Thyroid gland (tissue), 4 donors: ENCODE data around the gene NTN3. TPM values are rescaled to one million over a fixed set of nuclear protein-coding genes. Genes with fewer than 3 reads are reported as not detected.

Source experiments
- DNase-seq, 2 donors: peaks; one replicate each; pipeline ENCODE4 v3.0.0-alpha.2; 2019
- H3K27ac ChIP-seq, 3 donors: fragments of 200-600 bp; sonication (generic); 1 replicate in 2 of 3; 2 replicates in 1 of 3; pipeline ENCODE4 v1.5.1; 2016 to 2019; ENCODE audit warnings: mild to moderate bottlenecking in 1 of 3, moderate library complexity in 1 of 3
- H3K27me3 ChIP-seq: fragments of 200-600 bp; sonication (generic); one replicate; pipeline ENCODE4 v1.5.1; 2019
- H3K36me3 ChIP-seq, 2 donors: fragments of 200-600 bp; sonication (generic); one replicate each; pipeline ENCODE4 v1.5.1; 2016 to 2019
- H3K4me1 ChIP-seq, 2 donors: fragments of 200-600 bp; sonication (generic); one replicate each; pipeline ENCODE4 v1.5.1; 2017 to 2019
- H3K4me3 ChIP-seq, 3 donors: fragments of 200-600 bp; sonication (generic); replicated peaks in 1 of 3; 1 replicate in 2 of 3; 2 replicates in 1 of 3; pipeline ENCODE4 v1.5.1; 2016; ENCODE audit warnings: mild to moderate bottlenecking in 1 of 3
- H3K9me3 ChIP-seq: fragments of 200-600 bp; sonication (generic); one replicate; pipeline ENCODE4 v1.5.1; 2017
- POLR2A ChIP-seq, 2 donors: fragments of 450-650 bp; IDR thresholded peaks; one replicate each; pipeline ENCODE4 v1.6.1; 2017; ENCODE audit warnings: antibody characterized with exemption in 2 of 2, mild to moderate bottlenecking in 2 of 2, moderate library complexity in 1 of 2
- WGBS, 2 donors: methylation state at CpG; one replicate each; pipeline ENCODE4 v1.1.5; 2017; 5-methylcytosine and 5-hydroxymethylcytosine counted together
- intact Hi-C: fragments of 100-400 bp; cut with DNase I; formaldehyde crosslinking; loops from one replicate; pipeline ENCODE4 v1.15.1; 2023
- total RNA-seq, 4 donors: library from RNA; depleted of rRNA; stranded (reverse); fragments of >200 nt; gene quantifications; one replicate each; pipeline ENCODE4 v1.2.3, GENCODE V29; 2016
- TF ChIP-seq, protein P1 (sequence below), 6 experiments: fragments of 200-600 bp in 3 of 6; fragments of 450-650 bp in 3 of 6; sonication (generic) in 3 of 6; IDR thresholded peaks; one replicate each; pipeline ENCODE4 v1.5.1; 2016 to 2019; ENCODE audit warnings: antibody characterized with exemption in 6 of 6, mild to moderate bottlenecking in 2 of 6, inconsistent platforms in 1 of 6, moderate library complexity in 1 of 6

NTN3 gene
- total RNA-seq, 4 donors from 2014 or later, result 0.13 to 0.63 (median 0.56) TPM; not detected in 1

DNA sequence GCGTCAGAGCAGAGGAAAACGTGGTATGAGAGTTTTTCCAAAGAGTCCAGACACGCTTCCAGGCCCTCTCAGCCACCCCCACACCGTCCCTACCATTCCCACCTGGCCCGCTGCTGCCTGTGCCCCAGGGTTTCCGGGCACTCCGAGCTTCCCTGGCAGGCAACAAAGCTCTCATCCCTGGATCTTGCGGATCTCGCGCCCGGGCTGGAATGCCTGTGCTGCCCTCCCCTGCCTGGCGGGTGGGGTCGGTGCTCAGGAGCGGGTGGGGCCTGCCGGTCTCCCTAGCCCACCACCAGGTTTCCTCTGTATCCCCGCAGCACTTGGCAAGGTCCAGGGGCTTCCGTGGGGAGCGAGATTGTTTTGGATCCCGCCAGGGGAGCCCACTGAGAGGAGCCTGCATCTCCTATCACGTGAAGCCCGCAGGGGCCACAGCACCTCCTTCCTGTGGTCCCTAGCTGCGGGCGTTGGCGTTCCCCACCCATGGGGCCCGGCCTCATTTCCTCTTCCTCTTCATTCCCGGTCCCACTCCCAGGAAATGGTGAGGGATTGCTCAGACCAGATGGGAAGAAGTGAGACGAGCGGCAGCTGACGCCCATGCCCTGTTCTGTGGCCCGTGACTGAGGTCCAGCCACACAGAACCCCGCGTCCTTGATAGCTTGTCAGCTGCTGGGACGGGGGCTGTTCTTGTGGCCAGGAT lies 14.9 kb downstream of the NTN3 start:
- Histone ChIP-seq H3K4me3 (no peak overlapping the region), H3K27me3 (no peaks in the 10 kb centered on the region), H3K27ac (peak overlapping the region in 1 of 3 donors; percentile 71), H3K36me3 (no peaks in the 10 kb centered on the region), H3K4me1 (peaks cover 42 to 73% of the 10 kb centered on the region in 2 donors), H3K9me3 (no peaks in the 10 kb centered on the region)
- TF ChIP-seq, protein P1, sequence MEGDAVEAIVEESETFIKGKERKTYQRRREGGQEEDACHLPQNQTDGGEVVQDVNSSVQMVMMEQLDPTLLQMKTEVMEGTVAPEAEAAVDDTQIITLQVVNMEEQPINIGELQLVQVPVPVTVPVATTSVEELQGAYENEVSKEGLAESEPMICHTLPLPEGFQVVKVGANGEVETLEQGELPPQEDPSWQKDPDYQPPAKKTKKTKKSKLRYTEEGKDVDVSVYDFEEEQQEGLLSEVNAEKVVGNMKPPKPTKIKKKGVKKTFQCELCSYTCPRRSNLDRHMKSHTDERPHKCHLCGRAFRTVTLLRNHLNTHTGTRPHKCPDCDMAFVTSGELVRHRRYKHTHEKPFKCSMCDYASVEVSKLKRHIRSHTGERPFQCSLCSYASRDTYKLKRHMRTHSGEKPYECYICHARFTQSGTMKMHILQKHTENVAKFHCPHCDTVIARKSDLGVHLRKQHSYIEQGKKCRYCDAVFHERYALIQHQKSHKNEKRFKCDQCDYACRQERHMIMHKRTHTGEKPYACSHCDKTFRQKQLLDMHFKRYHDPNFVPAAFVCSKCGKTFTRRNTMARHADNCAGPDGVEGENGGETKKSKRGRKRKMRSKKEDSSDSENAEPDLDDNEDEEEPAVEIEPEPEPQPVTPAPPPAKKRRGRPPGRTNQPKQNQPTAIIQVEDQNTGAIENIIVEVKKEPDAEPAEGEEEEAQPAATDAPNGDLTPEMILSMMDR (IDR thresholded peaks at IDR 0.05), result no peak
- TF ChIP-seq POLR2A (IDR thresholded peaks at IDR 0.05), result no peak
- intact Hi-C loops, result no loop called here
- DNase-seq, result no peak
- WGBS, 2 donors, result 86 to 87% methylated on average over 26 to 33 of the region's 33 CpGs

DNA sequence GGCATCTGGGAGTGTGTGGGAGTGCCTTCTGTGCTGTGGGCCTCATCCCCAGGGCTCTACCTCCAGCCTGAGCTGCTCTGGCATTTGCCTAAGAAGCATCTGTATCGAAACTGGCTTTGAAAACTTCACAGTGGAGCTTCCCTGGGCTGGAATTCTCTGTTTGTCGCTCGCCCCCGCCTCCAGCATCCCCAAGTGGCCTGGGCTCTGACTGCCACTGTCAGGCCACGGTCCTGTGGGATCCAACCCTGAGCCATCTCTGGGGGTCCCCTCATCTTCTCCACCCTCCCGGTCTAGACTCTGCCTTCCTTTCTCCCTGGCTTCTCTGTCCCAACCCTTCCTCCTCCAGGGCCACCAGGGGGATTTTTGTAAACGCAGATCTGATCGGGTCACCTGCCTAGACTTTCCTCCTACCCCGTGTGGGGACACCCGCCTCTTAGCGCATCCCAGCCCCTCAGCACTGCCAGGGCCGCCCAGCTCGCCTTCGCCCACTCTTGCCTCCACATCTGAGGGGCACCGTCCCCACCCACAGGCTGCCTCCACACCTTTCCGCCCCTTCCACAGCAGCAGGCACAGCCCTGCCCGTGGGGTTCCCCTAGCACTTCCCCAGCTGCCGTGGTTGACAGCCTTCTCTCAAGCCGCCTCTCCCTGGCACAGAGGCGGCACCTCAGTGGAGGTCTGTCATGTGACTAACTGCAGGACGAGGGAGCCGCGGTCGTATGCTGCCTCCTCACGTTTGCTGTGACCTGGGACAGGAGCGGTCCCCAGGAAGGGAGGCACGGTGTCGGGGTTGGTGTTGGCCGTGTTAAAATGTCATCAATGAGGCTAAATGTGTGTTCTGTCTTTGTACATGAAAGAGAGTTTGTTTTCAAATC lies 15.8 kb downstream of the NTN3 start:
- intact Hi-C loops, result no loop called here
- TF ChIP-seq POLR2A (IDR thresholded peaks at IDR 0.05), result peak in 1 of 2 donors; percentile 16
- TF ChIP-seq, protein P1 (IDR thresholded peaks at IDR 0.05), result peak in 4 of 6 experiments; percentile 55 to 76 (median 65)
- Histone ChIP-seq H3K27ac (peak overlapping the region; percentile 29 to 71 (median 50)), H3K4me3 (no peak overlapping the region), H3K4me1 (peaks cover 43 to 71% of the 10 kb centered on the region in 2 donors), H3K9me3 (no peaks in the 10 kb centered on the region), H3K36me3 (no peaks in the 10 kb centered on the region), H3K27me3 (no peaks in the 10 kb centered on the region)
- peak; percentile 91 to 93 for DNase-seq
- WGBS, 2 donors, result 55 to 58% methylated on average over 27 to 29 of the region's 29 CpGs

DNA sequence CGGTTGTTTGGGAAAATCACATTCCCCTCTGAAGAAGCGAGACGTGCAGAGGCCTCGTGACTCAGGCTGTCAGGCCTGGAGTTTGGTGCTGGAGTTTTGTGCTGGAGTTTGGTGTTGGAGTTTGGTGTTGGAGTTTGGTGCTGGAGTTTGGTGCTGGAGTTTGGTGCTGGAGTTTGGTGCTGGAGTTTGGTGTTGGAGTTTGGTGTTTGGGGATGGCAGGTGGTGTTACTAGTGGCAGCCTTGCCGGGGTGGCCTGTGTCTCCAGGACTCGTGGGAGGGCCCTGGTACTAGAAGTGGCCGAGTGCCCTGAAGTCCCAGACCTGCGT lies 16.4 kb downstream of the NTN3 start:
- intact Hi-C loops, result no loop called here
- peak overlapping the region; percentile 29 to 71 (median 50) for H3K27ac ChIP-seq
- H3K36me3 ChIP-seq, result no peaks in the 10 kb centered on the region
- TF ChIP-seq POLR2A (IDR thresholded peaks at IDR 0.05), result no peak
- TF ChIP-seq, protein P1 (IDR thresholded peaks at IDR 0.05), result no peak
- DNase-seq, result no peak
- 62 to 75% methylated on average over 5 to 8 of the region's 8 CpGs for WGBS, 2 donors
- H3K4me1 ChIP-seq, result peaks cover 43 to 71% of the 10 kb centered on the region in 2 donors
- H3K9me3 ChIP-seq, result no peaks in the 10 kb centered on the region
- no peak overlapping the region for H3K4me3 ChIP-seq
- no peaks in the 10 kb centered on the region for H3K27me3 ChIP-seq

DNA sequence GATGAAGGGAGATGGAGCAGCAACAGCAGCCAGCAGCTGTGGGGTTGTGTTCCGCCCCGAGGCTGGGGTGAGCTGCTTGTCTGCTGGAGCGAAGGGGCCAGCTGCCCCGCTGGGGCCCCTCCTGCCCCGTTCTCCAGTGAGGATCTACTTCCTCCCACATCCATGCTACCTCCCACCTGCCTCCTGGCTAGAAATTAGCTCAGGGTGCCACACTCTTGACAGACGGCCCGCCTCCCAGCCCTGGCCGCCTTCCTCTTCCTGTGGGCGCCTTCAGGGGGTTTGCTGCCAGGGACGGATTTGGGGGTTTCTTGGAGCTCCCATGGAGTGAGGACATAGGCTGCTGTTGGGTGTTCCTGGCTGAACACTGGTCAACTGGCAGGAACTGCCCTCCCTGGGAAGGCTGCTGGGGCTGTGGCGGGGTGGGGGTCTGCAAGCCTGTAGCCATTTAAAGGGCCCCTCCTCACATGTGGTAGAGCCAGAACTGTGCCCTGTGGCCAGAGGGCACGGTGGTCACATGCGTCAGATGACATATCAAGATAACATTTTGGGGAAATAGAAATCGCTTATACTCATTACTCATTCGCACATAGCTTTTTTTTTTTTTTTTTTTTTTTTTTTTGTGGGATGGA lies 16.9 kb downstream of the NTN3 start:
- no peak for TF ChIP-seq POLR2A (IDR thresholded peaks at IDR 0.05)
- TF ChIP-seq, protein P1 (IDR thresholded peaks at IDR 0.05), result no peak
- peaks cover 38 to 70% of the 10 kb centered on the region in 2 donors for H3K4me1 ChIP-seq
- H3K36me3 ChIP-seq, result no peaks in the 10 kb centered on the region
- no peaks in the 10 kb centered on the region for H3K9me3 ChIP-seq
- no peaks in the 10 kb centered on the region for H3K27me3 ChIP-seq
- intact Hi-C loops, result no loop called here
- peak overlapping the region in 1 of 3 donors; percentile 71 for H3K27ac ChIP-seq
- WGBS, 2 donors, result 89% methylated on average over 9 to 12 of the region's 15 CpGs
- no peak overlapping the region for H3K4me3 ChIP-seq
- DNase-seq, result no peak
